ENCODE data around the gene TBXA2R. TPM values are rescaled to one million over a fixed set of nuclear protein-coding genes. Genes with fewer than 3 reads are reported as not detected.
"Not testable (repeated sequence)": the region's sequence is repeated elsewhere in the genome, so short reads cannot be mapped to it uniquely, and the experiment has no call there.

TBXA2R gene
- 1.9 and 2.7 TPM in 2 replicates for total RNA-seq

GRCh38 chr19:3606690-3607289 lies at the start of gene TBXA2R:
TBXA2R (minus strand) TSS chr19:3606875; CDS start chr19:3600634, 6,241 bp downstream.
- DNase-seq (ENCODE audit: extremely low read depth, low read depth, low spot score), result no peak

- no peak for DNase-seq (ENCODE audit: extremely low read depth, low read depth, low spot score)
These were observed 49.5 kb upstream of the TBXA2R start for GRCh38 chr19:3656073-3656746.

DNA sequence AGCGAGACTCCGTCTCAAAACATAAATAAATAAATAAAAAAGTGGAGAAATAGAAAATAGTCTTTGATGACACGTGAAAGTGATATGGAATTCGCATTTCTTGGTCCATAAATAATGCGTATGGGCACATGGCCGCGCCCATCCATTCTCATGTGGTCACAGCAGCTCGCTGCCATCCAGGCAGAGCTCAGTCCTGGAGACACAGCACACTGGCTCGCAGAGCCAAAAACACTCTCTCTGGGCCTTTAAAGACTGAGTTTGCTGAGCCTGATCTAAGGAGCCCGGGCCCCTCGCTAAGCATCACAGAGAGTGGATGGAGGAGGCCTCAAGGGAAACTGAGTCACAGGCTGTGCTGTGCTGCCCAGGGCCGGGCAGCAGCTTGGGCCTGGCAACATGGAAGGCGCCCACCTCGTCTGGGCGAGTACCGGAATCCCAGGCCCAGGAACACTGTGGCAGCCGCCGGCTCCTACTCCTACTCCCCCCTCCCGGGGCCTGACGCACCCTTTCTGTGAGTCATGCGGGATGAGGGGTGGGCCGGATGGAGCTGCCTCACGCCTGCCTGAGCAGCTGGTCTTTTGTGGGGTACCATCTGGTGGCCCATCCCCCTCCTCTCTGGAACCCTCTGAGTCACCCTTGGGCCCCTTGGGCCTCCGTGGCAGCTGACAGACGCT lies 48.9 kb upstream of the TBXA2R start:
- DNase-seq (ENCODE audit: extremely low read depth, low read depth, low spot score), result peak; percentile 20

DNA sequence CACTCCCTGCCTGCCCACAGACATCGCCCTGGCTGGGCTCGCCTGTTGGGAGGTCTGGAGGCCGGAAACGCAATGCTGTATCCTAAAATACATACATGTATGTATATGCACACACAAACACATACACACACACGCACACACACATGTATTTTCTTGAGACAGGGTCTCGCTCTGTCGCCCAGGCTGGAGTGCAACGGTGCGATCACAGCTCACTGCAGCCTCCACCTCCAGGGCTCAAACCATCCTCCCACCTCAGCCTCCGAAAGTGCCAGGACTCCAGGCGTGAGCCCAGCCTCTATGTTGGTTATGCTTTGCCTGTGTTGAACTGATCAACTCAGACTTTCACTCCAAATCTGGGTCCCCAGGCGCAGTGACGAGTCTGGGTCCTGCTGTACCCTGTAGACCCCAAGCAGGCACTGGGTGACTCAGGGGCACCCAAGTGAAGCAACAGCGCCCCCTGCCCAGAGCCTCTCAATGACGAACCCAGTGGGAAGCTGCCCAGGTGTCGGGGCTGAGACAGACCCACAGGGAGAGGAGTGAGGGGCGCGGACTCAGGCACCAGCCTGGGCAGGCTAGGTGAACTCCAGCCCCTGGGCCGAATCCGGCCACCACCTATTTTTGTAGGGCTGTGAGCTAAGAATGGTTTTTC lies 47.3 kb upstream of the TBXA2R start:
- DNase-seq (ENCODE audit: extremely low read depth, low read depth, low spot score), result no peak

DNA sequence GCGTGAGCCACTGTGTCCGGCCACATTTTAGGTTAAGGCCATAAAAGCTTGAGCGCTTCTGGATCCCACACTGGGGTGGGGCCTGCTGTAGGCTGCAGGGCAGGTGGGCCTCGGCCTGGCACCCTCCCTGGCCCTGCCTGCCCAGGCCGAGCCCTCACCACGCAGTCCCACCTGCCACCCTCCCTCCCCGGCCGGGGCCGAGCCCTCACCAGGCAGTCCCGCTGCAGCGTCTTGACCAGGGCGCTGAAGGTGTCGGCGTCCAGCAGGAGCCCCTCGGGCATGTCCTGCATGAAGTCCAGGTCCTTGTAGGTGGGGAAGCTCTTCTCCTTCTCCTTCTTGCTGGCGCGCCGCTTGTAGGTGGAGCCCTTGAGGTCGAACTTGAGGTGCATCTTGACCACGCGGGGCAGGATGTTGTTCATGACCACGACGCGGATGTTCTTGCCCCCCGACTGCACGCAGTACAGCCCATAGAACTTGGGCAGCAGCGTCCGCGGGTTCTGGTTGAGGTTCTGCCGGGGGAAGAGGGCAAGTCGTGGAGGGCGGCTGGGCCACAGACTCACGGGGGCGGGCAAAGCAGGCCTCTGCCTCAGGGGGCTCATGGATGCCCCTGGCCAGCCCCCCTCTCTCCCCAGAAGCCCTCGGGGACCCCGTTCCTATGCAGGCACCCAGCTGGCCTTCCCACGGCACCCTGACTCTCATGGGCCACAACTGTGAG lies 46.6 kb upstream of the TBXA2R start:
- no peak for DNase-seq (ENCODE audit: extremely low read depth, low read depth, low spot score)

- no peak for DNase-seq (ENCODE audit: extremely low read depth, low read depth, low spot score)
These were observed 45.7 kb upstream of the TBXA2R start for GRCh38 chr19:3652422-3652821.

DNA sequence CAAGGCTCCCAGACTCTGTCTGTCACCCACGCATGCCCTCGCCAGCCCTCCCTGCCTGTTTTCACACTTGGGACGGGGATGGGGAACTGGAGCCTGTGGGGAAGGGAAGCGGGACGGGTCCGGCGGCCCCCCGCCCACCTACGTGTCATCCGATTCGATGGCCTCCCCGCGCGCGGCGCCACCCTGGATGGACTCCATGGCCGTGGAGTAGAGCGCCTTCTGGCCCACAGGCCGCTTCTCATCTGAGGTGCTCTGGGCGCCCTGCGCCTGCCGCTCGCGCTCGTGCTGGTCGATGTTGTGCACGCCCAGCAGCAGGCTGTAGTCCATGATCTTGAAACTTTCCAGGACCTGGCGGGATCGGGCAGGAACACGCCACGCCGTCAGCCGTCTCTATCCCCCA lies 45.0 kb upstream of the TBXA2R start:
- DNase-seq (ENCODE audit: extremely low read depth, low read depth, low spot score), result no peak

- DNase-seq (ENCODE audit: extremely low read depth, low read depth, low spot score), result no peak
These were observed 43.2 kb upstream of the TBXA2R start for GRCh38 chr19:3649888-3650287.

DNA sequence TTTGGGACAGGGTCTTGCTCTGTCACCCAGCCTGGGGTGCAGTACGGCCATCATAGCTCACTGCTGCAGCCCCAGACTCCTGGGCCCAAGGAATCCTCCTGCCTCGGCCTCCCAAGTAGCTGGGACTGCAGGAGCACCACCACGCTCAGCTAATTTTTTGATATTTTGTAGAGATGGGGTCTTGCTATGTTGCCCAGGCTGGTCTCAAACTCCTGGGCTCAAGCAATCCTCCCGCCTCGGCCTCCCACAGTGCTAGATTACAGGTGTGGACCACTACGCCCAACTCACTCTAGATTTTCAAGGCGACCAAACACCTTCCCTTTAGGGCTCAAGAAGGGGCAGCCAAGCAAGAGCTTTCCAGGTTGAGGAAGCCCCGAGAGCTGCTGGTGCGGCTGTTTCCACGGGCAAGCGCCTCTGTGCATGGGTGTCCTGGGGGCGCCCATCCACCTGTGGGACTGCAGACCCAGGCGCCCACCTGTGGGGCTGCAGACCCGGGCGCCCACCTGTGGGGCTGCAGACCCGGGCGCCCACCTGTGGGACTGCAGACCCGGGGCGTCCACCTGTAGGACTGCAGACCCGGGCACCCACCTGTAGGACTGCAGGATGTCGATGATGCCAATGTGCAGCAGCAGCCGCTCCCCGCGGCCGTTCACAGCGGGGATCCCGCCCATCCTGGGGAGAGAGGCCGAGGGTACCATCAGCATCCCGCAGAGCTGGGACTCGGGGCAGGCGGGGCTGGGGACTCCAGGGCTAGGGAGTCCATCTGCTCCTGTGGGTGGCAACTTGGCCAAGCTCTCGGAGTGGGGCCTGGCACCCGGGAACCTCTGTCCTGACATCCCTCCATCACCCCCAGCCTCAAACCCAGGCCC lies 41.6 kb upstream of the TBXA2R start:
- no peak for DNase-seq (ENCODE audit: extremely low read depth, low read depth, low spot score)

DNA sequence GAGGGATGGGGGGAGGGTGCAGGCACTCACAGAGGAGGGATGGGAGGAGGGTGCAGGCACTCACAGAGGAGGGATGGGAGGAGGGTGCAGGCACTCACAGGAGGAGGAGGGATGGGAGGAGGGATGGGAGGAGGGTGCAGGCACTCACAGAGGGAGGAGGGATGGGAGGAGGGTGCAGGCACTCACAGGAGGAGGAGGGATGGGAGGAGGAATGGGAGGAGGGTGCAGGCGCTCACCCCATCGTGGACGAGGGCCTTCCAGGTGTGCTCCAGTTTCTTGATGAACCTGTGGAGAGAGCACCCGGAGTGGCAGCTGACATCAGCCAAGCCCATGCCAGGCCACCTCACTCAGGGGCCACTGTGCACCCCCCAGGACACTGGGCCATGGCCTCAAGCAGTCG lies 40.4 kb upstream of the TBXA2R start:
- DNase-seq (ENCODE audit: extremely low read depth, low read depth, low spot score), result not testable (repeated sequence)

DNA sequence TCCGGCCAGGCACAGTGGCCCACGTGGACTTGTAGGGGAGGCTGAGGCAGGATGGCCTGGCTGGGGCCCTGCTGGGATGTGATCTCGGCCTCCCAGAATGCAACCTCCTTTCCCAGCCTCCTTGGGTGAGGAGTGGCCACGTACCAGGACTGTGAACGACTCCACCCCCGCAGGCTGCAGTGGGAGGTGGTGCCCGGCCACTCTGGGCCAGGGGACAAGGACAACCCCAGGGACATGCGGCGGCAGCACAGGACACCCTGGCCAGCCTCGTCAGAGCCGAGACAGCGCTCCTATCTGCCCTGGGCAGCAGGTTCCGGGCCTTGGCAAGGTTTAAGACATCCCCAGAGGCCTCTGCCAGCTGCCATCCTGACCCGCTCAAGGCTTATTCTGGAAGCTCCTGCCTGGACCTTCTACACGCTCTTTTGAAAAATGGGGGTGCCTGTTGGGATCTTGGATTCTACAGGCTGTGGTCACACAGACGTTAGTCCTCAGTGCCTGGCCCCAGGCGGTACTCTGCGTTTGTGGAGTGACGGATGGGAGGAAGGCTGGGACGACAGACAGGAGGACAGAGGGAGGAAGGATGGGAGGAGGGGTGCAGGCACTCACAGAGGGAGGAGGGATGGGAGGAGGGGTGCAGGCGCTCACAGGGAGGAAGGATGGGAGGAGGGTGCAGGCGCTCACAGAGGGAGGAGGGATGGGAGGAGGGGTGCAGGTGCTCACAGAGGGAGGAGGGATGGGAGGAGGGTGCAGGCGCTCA lies 39.8 kb upstream of the TBXA2R start:
- DNase-seq (ENCODE audit: extremely low read depth, low read depth, low spot score), result no peak

DNA sequence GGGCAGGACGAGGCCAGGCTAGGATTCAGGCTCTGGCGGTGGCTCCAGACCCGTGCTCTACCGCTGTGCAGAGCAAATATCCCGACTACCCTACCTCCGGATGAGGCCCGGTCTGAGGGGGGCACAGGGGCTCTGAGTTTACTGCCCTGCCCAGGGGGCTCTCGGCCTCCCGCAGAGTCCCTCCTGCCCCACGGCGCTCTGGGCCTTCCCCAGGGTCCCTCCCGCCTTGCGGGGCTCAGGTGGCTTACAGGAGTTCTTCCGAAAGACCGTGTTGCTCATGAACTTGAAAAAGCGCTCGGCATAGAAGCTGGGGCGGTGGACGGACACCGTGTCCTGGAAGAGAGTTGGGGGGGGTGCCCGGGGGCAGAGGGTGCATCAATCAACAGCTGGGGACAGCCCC lies 39.1 kb upstream of the TBXA2R start:
- DNase-seq (ENCODE audit: extremely low read depth, low read depth, low spot score), result no peak

GRCh38 chr19:3645067-3645396 lies 38.4 kb upstream of the TBXA2R start:
- DNase-seq (ENCODE audit: extremely low read depth, low read depth, low spot score), result no peak

DNA sequence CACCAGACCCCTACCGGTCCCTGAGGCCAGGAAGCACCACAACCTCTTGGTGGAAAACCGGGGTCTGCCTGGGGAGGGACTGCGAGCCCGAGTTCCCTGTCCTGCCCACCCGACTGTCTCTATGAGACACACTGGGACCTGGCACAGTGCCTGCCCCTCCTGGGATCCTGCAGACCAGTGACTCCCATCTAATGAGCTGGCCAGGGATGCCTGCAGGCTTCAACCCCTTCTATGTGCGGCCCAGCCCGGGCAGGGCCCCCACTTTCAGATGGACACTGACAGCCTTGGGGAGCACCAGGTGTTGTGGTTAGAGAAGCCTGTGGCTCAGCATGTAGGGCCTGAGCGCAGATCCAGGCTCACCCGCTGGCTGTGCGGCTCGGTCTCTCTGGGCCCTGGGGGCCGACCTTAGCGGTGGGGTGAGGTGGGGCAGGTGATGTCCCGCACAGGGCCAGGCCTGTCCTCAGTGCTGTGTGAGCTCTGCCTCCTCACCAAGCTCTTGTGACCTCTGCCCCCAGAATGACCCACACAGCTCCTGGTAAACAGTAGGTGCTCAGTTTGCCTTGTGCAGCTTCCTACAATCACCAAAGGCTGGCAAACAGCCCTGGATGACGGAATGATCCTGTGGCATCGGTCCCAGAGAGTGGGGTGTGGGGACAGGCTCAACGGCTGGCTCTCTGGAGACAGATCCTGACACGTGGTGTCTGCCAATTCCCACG lies 37.8 kb upstream of the TBXA2R start:
- DNase-seq (ENCODE audit: extremely low read depth, low read depth, low spot score), result no peak

GRCh38 chr19:3643674-3644313 lies 37.1 kb upstream of the TBXA2R start:
- no peak for DNase-seq (ENCODE audit: extremely low read depth, low read depth, low spot score)

DNA sequence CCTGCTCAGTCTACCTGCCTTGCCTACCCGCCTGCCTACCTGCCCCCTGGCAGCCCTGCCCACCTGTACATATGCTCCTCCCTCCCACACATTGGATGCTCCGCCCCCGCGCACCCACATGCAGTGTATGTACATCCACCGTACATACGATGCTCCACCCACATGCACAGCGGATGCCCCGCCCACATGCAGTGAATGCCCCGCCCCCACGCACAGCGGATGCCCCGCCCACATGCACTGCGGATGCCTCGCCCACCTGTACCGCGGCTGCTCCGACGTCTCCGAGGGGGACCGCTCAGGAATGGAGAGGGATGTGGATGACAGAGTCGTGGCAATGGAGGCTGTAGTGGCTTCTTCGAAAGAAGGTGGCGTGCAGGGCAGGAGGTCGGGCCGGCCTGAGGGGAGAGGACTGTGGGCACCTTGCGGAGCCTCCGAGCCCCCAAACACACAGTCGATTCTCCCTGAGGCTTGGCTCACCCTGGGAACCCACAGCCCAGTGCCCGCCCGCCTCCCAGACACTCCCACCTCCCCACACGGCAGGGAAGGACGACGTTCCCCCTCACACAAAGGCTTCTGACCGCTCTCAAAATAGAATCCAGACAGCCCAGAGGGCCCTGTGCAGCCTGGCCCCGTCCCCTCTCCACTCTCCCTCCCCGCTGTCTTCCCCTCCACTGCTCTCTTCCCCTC lies 36.5 kb upstream of the TBXA2R start:
- DNase-seq (ENCODE audit: extremely low read depth, low read depth, low spot score), result no peak

GRCh38 chr19:3642296-3642695 lies 35.6 kb upstream of the TBXA2R start:
- DNase-seq (ENCODE audit: extremely low read depth, low read depth, low spot score), result no peak

All from glomerular endothelial cell (primary cell).